AG09319 (cell line): Measurements from ENCODE around the gene HSFX1.
"Not testable (repeated sequence)": the region's sequence is repeated elsewhere in the genome, so short reads cannot be mapped to it uniquely, and the experiment has no call there.

ENCODE experiments used
- DNase-seq: peaks from one replicate; pipeline ENCODE4 v3.0.0-alpha.2; 2010; ENCODE audit warnings: low read depth; ENCODE audit errors: extremely low read depth
- CTCF ChIP-seq: IDR thresholded peaks from 2 replicates; pipeline ENCODE4 v1.5.1; 2011; ENCODE audit warnings: low read depth, mild to moderate bottlenecking, inconsistent platforms, low read length, moderate library complexity

HSFX1 gene

GRCh38 chrX:149762696-149763614, 10.9 kb upstream of the HSFX1 start:
- no peak for TF ChIP-seq CTCF
- no peak for DNase-seq

- not testable (repeated sequence) for DNase-seq
These were observed 3.5 kb upstream of the HSFX1 start for GRCh38 chrX:149770344-149770743.

- DNase-seq = not testable (repeated sequence)
These were observed 842 bp upstream of the HSFX1 start for GRCh38 chrX:149773026-149773425.

- not testable (repeated sequence) for DNase-seq
These were observed 4.1 kb downstream of the HSFX1 start for GRCh38 chrX:149777999-149778398.

GRCh38 chrX:149781727-149782126, 7.9 kb downstream of the HSFX1 start, which contains the start of gene MAGEA9:
MAGEA9 (plus strand) TSS chrX:149781930; CDS start chrX:149786211, 4,281 bp downstream.
- DNase-seq = not testable (repeated sequence)

GRCh38 chrX:149795531-149795930, 21.7 kb downstream of the HSFX1 start:
- DNase-seq = not testable (repeated sequence)

GRCh38 chrX:149799095-149799714, 25.3 kb downstream of the HSFX1 start:
- TF ChIP-seq CTCF = no peak
- DNase-seq = no peak

- no peak for DNase-seq
- TF ChIP-seq CTCF = no peak
These were observed 26.1 kb downstream of the HSFX1 start for GRCh38 chrX:149799938-149800337.

- DNase-seq = no peak
- no peak for TF ChIP-seq CTCF
These were observed 29.7 kb downstream of the HSFX1 start for GRCh38 chrX:149803458-149804062.

- no peak for TF ChIP-seq CTCF
- DNase-seq = no peak
These were observed 30.2 kb downstream of the HSFX1 start for GRCh38 chrX:149804102-149804501.
